ENCODE data around the gene DDX39B.
"Not testable (repeated sequence)": the region's sequence is repeated elsewhere in the genome, so short reads cannot be mapped to it uniquely, and the experiment has no call there.

DDX39B gene

GRCh38 chr6:31490115-31490873 lies 51.5 kb downstream of the DDX39B start:
- no peak for FAIRE-seq
- DNase-seq (ENCODE audit: insufficient read length, low spot score) = no peak

DNA sequence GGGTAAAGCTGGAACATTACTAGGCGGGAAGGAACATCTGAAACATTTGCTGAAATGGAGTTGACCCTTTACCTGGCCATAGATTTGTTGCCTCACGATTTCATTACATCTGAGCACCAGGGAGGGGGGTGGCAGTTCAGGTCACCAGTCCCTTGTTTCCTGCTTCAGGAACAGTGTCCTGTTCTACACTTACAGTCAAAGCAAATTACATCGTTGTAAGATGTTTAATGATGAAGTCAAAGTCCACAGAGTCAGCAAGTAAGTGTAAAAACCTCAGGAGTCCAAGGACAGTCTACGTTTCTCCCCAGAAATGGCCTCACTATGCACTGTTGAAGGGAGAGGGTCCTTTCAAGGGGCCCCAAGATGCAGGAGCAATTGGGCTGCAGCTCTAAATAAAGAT lies 52.7 kb downstream of the DDX39B start:
- FAIRE-seq = no peak

GRCh38 chr6:31487674-31488073 lies 54.1 kb downstream of the DDX39B start:
- not testable (repeated sequence) for FAIRE-seq; DNase-seq (ENCODE audit: insufficient read length, low spot score)

More for the DNA sequence above, 52.7 kb downstream of the DDX39B start:
- DNase-seq (ENCODE audit: insufficient read length, low spot score) = no peak

GRCh38 chr6:31486065-31486837 lies 55.6 kb downstream of the DDX39B start:
- DNase-seq (ENCODE audit: insufficient read length, low spot score) = not testable (repeated sequence)
- FAIRE-seq = peak; percentile 61

DNA sequence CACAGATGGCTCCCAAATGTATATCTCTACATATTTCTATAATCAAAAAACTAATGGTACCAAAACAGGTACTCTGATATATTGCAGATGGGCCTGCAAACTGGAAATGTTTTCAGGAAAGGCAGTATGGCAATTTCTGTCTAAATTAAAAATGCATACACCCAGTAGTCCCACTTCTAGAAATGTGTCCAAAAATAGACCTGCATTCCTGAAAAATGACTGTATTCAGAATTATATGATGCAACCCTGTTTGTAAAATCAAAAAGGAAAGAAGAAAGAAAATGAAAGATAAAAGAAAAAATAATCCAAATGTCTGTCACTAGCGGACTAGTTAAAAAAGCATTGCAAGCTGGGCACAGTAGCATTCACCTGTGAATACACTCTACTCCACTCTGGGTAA lies 56.7 kb downstream of the DDX39B start:
- no peak for FAIRE-seq
- no peak for DNase-seq (ENCODE audit: insufficient read length, low spot score)

GRCh38 chr6:31483392-31483791 lies 58.4 kb downstream of the DDX39B start:
- FAIRE-seq (no peak), DNase-seq (ENCODE audit: insufficient read length, low spot score) (no peak)

DNA sequence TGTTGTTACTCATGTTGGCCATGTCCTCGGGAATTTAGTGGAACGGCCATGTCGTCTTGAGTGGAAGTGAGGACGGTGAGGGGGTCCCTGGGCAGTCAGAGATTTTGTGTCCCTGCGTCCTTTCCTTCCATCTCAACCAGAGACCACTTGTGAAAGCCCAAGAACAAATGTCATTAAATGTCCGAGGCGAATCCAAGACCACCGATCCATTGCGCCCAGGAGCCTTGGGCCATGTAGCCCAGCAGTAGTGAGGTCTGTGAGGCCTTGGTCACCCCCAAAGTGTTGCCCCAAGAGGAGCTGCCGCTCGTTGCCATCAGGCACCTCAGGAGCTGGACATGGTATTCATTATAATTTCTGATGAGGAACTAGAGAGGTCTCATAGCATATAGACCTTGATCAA lies 61.2 kb downstream of the DDX39B start:
- FAIRE-seq = no peak

More for the DNA sequence above, 61.2 kb downstream of the DDX39B start:
- no peak for DNase-seq (ENCODE audit: insufficient read length, low spot score)

All from GM19239 (cell line).